RCC 7860 (cell line): ENCODE data around the gene CCDC51.
"Not testable (repeated sequence)": the region's sequence is repeated elsewhere in the genome, so short reads cannot be mapped to it uniquely, and the experiment has no call there.

Source experiments
- DNase-seq: peaks from one replicate; pipeline ENCODE4 v3.0.0-alpha.2; 2015; ENCODE audit warnings: low spot score
- FAIRE-seq: peaks from 2 replicates; lab custom pipeline; 2012; peaks lifted over from hg19 to GRCh38; lab: Jason Lieb, UNC

Gene CCDC51

DNA sequence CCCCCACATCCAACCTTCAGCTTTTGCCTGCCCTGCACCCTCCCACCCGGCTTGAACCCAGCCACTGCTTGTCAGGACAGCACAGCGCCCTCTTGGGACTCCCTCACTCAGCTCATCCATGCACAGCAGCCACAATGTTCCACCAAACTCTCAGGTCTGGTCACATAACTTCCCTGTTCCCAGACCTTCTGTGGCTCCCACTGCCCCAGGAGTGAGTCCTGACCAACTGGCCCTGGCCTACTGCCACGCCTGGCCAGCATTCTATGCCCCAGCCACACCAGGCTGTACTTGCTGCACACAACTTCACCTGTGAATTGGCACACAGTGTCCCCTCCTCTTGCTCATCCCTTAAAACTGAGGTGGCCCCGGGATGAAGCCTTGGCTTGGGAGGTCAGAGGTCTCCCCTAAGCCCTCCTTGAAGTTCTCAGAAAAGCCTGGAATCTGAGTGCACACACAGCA lies 31.1 kb downstream of the CCDC51 start:
- FAIRE-seq, result no peak

GRCh38 chr3:48407542-48408099 lies 32.3 kb downstream of the CCDC51 start:
- FAIRE-seq (no peak), DNase-seq (no peak)

More for the DNA sequence above, 31.1 kb downstream of the CCDC51 start:
- no peak for DNase-seq

DNA sequence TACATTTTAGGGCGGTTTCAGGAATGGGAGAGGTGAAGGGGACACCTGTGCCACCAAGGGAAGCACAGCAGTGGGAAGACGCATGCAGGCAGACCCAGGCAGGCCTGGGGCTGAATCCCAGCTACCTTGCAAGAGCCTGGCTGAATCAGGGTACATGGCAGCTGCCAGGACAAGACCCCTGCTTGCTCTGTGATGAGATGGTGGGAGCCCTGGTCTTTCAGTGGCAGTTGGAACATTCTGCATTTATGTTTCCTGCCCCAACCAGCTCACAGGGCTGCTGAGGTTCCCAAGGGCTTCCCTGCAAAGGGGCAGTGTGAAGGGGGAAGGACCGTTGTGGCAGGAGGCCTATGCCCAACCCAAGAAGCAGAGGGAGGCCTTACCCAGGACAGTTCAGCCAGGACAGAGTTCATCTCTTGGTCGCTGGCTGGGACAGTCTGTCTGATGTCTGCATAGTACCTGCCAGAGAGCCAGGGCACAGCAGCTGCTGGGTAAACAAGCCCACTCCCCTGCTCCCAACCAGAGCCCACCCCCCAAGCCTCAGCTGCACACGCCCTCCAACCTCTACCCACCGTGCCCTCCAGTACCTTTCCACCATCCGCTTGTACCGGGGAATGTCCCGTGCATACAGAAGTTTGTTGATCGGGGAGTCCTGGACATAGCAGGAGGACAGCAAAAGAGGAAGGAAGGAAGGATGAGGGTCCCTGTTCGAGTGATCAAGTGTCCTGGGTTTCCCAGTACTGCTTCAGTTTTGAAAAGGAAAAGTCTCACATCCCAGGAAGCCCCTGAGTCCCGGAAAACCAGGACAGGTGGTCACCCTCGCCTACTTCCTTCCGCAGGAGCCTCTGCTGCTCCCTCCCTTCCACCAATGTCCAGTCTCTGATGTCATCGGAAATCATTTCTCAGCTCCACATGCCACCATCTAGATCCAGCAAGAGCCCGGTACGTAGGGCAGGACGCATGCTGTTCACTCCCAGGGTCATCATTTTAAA lies 33.2 kb downstream of the CCDC51 start:
- FAIRE-seq, result no peak
- no peak for DNase-seq

DNA sequence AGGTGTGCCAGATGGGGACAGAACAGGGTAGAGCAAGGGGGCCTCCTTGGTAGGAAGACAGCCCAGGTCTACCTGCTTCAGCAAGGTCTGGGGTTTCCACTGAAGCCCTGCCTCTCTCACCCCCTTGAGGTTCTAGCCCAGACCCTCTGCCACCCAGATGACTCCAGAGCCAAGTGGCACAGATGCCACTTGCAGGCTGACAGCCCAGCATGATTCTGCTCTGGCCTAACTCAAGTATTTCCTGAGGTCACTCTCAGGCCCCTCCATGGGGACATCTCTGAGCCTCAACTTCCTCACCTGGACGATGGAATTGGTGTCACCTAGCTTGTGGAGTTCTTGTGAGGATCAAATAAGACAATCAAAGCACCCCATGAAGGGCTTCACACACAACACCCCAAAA lies 33.9 kb downstream of the CCDC51 start:
- no peak for DNase-seq

GRCh38 chr3:48405343-48405881 lies 34.5 kb downstream of the CCDC51 start:
- no peak for FAIRE-seq
- DNase-seq, result no peak

More for the DNA sequence above, 33.9 kb downstream of the CCDC51 start:
- FAIRE-seq, result no peak

DNA sequence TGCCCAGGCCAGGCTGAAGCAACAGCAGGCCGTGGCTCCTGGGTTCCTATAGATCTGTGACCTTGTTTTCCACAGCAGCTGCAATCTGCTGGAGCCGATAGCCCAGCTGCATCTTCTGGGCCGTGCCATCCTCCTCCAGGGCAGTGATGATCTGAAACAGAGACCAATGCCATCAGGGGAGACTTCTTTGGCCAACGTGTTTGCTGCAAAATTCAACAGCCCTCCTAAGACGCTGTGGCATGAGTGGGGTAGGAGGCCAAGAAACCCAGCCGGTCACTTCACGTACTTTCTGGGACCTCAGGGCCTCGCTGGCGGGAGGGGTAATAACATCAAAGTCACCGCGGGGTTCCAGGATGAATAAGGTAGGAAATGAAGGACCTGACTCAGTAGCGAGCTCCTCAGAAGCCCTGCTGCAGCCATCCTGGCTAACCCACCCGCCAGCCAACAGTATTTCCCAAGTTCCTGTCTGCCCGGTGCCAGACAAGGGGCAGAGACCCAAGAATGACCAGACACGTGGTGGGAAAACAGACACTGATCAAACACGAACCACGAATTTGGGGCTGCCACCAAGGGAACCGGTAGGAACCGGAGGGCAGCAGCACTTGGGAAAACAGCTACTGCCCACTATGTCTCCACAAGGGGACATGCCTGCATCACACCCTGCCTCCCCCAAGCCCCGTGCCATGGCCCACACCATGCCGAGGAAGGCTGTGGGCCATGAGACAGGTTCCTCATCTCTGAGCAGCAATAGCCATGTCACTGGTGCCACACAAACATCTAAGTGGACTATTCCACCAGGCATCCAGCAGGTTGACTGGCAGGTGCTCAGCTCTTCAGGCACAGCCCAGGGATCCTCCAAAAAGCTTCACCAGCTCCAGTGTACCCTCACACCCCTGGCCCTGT lies 35.2 kb downstream of the CCDC51 start:
- FAIRE-seq (no peak), DNase-seq (no peak)

GRCh38 chr3:48403533-48404439 lies 36.1 kb downstream of the CCDC51 start:
- FAIRE-seq (no peak), DNase-seq (no peak)

DNA sequence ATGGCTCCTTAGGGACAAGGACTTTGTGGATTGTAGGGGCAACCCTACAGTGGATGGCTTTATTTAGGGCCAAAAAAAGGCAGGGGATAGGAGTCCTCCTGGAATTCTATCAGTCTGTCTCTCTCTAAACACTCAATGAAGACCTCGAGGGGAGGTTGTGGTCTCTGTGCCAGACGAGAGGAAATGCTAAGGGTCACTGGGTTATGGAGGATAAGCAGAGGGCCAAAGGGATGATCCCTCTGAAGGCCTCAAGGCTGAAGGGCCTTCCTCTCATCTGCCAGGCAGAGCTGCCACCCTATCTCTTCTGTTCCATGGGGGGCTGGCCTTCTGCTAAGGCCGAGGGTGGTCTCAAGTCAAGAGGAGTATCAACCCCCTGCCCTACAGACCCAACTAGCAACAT lies 37.0 kb downstream of the CCDC51 start:
- DNase-seq, result no peak
- no peak for FAIRE-seq

DNA sequence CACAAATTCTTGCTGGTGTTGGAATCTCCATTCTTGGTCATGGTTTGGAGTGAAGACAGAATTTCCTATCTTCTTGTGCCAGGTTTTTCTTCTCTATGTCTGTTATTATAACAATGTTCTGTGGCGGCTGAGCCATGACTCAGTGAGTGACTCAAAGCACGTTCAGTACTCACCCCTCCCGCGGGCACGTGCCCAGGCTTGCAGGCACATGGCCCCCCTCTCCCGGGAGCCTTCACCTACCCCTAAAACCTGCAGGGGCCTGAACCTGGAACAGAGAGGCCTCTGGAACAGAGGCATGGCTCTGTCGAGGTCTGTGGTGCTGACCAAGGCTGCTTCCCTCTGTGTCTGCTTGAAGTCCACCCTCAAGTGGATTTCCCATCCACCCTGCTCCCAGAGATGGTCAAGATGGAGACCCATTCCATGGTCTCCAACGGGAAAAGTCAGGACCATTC lies 37.6 kb downstream of the CCDC51 start:
- FAIRE-seq (peak; percentile 30), DNase-seq (peak; percentile 58)

DNA sequence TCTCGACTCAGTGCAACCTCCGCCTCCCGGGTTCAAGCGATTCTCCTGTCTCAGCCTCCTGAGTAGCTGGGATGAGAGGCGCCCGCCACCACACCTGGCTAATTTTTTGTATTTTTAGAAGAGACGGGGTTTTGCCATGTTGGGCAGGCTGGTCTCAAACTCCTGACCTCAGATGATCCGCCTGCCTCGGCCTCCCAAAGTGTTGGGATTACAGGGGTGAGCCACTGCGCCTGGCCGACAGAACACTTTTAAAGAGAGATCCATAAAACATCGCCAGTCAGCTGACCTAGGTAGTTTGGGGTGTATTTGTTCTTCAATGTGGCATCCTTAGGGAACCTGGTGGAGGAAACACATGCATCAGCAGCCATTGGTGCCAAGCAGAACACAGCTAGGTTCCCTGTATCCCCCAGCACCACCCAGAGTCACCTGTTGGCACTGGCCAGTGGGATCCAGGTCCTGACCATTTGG lies 38.5 kb downstream of the CCDC51 start:
- not testable (repeated sequence) for FAIRE-seq, DNase-seq

DNA sequence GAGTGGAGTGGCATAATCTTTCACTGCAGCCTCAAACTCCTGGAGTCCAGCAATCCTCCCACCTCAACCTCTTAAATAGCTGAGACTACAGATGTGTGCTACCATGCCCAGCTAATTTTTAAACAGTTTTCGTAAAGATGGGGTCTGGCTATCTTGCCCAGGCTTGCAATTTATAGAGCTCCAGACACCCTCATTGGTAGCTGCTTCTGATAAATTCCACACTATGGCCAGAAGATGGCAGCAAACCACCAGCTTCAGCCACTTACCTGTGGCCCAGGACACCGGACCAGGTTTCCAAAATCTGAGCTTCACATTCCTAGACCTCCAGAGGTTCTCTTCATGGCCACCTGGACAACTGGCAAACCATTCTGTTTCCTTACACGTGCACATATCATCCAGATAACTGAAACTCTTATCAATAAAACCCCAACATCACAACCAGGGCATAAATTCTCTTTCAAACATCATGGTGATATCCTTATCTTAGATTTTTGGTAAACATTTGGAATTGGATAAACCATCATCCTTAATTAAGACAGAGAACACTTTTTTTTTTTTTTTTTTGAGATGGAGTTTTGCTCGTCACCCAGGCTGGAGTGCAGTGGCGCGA lies 39.0 kb downstream of the CCDC51 start:
- FAIRE-seq (no peak), DNase-seq (peak; percentile 48)

- FAIRE-seq, result no peak
- no peak for DNase-seq
Measured at GRCh38 chr3:48399387-48400172, 40.3 kb downstream of the CCDC51 start.

DNA sequence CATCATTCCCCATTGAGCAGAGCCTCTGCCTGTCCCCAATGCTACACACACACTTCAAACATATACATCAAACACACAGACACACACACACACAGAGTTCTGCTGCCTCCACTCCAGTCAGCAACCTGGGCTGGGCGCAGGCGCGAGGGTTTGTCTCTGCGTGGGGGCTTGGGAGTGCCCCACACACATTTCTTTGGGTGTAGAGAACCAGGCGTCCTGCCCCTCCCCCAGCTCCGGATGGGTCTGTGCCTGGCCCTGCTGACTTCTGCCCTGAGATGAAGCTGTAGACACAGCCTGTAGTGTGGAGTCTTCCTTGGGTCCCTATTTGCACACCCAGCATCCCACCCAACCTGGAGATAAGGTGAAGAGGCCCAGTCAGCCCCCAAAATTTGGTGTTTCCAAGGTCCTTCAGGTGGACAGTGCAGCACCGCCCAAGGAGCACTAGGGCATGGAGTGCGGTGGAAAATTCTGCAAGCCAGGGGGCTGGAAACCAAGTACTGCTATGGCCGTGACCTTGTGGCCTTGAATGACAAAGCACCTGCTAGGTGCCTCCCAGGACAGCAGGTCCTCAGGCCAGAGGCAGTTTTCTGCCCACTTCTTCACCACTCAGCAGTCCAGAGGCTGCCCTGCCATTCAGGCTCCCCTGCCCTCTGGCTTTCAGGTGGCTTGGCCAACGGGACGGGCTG lies 41.1 kb downstream of the CCDC51 start:
- DNase-seq (no peak), FAIRE-seq (no peak)

DNA sequence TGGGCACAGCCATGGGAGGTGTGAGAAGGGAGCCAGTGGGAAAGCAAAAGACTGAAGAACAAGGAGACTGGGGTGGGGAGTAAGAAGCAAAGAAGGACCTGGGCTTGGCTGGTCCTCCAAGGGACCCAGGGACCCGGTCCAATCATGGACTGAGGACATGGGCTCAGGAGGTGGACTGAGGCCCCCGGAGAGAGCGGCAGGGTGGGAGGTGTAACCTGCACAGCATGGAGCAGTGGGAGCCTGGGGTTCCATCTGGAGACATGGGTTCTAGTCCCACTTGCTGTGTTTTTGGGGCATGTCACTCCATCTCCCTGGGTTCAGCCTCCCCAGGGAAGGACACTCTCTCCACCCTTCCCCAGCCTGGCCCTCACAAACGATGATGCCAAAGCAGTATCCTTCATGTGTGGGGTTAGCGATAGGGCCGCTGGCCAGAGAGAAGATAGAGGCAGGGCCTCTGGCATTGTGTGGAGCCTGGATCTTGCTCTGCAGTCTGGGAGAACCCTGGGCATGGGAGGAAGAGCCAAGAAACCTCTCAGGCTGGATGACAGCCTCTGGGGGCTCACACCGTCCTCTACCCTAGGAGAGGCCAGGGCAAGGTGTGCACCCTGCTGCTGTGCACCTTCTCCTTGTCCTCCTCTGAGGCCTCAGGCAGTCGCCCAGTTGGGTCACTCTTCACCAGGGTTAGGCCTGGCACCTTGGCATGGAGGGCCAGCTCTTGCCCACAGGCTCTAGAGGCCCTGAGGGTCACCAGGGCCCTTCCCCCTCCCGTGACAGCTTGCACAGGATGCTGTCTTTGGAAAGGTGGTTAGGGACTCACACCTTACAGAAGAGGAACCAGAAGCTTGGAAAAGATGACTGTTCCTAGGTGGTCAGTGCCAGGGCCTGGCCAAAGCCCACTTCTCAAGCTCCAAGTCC lies 41.9 kb downstream of the CCDC51 start:
- DNase-seq, result no peak
- FAIRE-seq, result no peak

- FAIRE-seq (no peak), DNase-seq (no peak)
Measured at GRCh38 chr3:48395714-48396113, 44.2 kb downstream of the CCDC51 start.

DNA sequence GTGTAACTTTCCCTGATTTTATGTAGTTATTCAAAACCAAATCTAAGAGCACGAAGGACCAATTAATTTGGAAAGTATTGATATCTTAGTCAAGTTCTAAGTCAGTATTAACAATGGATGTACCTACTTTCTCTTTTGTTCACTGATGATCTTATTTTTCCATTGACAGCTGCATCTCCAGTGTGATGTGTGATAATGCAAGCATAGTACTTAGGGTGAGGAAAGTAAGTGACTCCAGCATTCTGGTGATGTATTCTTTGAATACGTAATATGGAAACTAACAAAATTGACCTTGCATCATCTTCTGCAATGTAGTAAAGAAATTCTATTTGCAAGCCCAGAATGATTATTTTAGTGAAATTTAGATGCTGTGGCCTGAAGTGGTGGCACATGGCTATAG lies 45.5 kb downstream of the CCDC51 start:
- FAIRE-seq, result no peak

GRCh38 chr3:48388966-48389365 lies 51.0 kb downstream of the CCDC51 start:
- FAIRE-seq, result no peak
- DNase-seq, result no peak

More for the DNA sequence above, 45.5 kb downstream of the CCDC51 start:
- DNase-seq, result no peak
